HG02623 (cell line): ENCODE data around the gene EOLA1.
"Not testable (repeated sequence)": the region's sequence is repeated elsewhere in the genome, so short reads cannot be mapped to it uniquely, and the experiment has no call there.

Experiments
- ATAC-seq: cut with Tn5 transposase; IDR thresholded peaks from one replicate; pipeline ENCODE4 v1.9.1; 2021; ENCODE audit warnings: moderate library complexity; ENCODE audit not compliant: unreplicated experiment

Gene EOLA1

DNA sequence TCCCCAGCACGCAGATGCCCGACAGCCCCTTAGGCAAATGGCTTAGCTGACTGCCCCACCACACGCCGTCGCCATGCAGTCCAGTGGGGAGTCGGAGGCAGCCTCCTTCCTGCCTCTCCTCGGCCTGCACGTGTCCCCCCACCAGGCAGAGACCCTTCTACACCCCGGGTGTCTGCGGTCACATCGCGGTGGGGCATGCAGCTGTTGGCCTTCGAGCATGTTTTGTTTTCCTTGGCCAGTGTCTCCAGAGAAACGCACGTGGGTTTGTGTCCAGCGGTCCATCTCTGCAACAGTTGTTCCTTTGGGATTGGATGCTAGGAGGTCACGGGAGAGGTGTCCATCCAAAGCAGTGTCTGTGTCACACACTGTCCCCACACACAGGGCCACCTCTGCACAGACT lies 54.4 kb downstream of the EOLA1 start, which contains the start of gene HSFX2:
Gene HSFX2 (minus strand): TSS at position 101 of the 400 bp plus-strand sequence. CDS start 614 bp downstream, outside the sequence.
- ATAC-seq = not testable (repeated sequence)

DNA sequence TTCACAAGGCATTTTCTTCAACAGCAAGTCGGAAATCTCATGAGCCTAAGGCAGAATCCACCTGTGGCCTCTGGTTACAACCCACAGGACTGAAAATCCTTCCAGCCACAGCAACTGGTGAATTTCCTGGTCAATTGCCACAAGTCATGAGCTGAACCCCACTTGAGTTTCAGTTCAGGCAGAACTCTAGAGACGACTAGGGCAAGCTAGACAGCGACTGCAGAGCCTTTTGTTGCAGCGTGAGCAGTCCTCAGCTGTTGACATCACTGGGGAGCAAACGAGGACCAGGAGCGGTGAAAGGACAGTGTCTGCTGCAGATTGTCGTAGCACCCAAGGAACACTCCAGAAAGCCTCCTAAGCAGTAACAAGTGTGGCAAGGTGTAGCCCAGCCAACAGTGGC lies 55.1 kb downstream of the EOLA1 start:
- ATAC-seq = not testable (repeated sequence)
